ENCODE results near the gene ARAP2.

The ARAP2 gene

DNA sequence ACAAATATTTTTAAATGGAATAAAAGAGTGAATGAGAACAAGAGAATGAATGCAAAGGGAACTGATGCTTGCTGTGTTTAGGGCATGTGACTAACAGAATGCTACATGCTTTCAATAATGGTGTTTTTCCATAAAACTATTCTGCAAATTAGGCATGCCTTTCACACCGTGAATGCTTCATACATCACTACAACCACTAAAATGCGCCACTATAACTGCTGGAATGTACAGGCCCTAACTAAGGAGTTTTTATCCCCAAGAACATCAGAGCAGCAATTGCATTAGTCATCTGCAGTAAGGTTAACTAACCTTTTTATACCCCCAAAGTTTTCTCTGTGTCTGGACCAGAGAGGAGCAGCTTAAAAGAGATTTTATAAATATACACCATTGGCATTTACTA is 190.4 kb downstream of the ARAP2 start:
- no peaks in the 10 kb centered on the region for H3K36me3 ChIP-seq (ENCODE audit: control insufficient read depth, insufficient read depth, low read length)
- no peaks in the 10 kb centered on the region for H3K27me3 ChIP-seq (ENCODE audit: control insufficient read depth, insufficient read depth, low read length, poor library complexity, severe bottlenecking)
- 86 to 88% methylated on average over 2 of the region's 2 CpGs for WGBS, 2 experiments
- H3K4me3 ChIP-seq (ENCODE audit: insufficient read depth, low read depth, low read length), result no peak overlapping the region
- H3K27ac ChIP-seq (ENCODE audit: insufficient read depth, low read depth, low read length, poor library complexity, severe bottlenecking), result no peak overlapping the region
- H3K9me3 ChIP-seq (ENCODE audit: control insufficient read depth, low read length), result no peaks in the 10 kb centered on the region
- no peaks in the 10 kb centered on the region for H3K4me1 ChIP-seq (ENCODE audit: control insufficient read depth, insufficient read depth, low read length)

DNA sequence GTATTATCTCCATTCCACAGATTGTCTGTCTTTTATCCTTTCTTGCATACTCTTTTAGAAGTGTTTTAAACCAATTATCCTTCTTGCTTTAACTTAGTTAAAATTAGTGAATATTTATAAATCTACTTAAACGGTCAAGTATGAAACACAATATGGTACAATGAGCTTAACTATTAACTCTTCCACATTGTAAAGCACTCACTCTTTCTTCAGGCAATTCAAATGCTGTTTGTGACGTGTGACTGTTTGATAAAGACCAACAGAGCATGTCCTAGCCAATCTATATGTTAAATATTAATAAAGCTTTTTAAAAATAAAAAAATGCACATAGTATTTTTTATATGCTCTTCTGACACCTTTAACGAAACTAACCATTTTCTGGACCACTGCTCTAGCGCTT is 192.7 kb downstream of the ARAP2 start:
- 96 to 100% methylated on average over 1 to 3 of the region's 4 CpGs for WGBS, 2 experiments
- no peak overlapping the region for H3K27ac ChIP-seq (ENCODE audit: insufficient read depth, low read depth, low read length, poor library complexity, severe bottlenecking)
- H3K4me1 ChIP-seq (ENCODE audit: control insufficient read depth, insufficient read depth, low read length), result no peaks in the 10 kb centered on the region
- no peak overlapping the region for H3K4me3 ChIP-seq (ENCODE audit: insufficient read depth, low read depth, low read length)
- H3K9me3 ChIP-seq (ENCODE audit: control insufficient read depth, low read length), result no peaks in the 10 kb centered on the region
- H3K27me3 ChIP-seq (ENCODE audit: control insufficient read depth, insufficient read depth, low read length, poor library complexity, severe bottlenecking), result no peaks in the 10 kb centered on the region
- no peaks in the 10 kb centered on the region for H3K36me3 ChIP-seq (ENCODE audit: control insufficient read depth, insufficient read depth, low read length)

DNA sequence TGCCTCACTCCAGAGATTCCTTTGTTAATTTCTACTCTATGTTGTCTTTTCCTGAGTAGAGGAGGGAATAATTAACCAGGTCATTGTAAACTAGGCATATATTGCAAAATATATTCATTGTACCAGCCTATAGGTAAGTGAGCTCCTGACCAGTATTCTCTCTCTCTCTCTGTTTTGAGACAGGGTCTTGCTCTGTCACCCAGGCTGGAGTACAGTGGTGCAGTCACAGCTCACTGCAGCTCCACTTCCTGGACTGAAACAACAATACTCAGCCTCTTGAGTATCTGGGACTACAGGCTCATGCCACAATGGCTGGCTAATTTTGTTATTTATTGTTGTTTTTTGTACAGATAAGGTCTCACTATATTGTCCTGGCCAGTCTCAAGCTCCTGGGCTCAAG is 198.3 kb downstream of the ARAP2 start:
- Histone ChIP-seq H3K27ac (ENCODE audit: insufficient read depth, low read depth, low read length, poor library complexity, severe bottlenecking) (no peak overlapping the region), H3K9me3 (ENCODE audit: control insufficient read depth, low read length) (no peaks in the 10 kb centered on the region), H3K4me1 (ENCODE audit: control insufficient read depth, insufficient read depth, low read length) (no peaks in the 10 kb centered on the region), H3K36me3 (ENCODE audit: control insufficient read depth, insufficient read depth, low read length) (no peaks in the 10 kb centered on the region), H3K4me3 (ENCODE audit: insufficient read depth, low read depth, low read length) (no peak overlapping the region), H3K27me3 (ENCODE audit: control insufficient read depth, insufficient read depth, low read length, poor library complexity, severe bottlenecking) (no peaks in the 10 kb centered on the region)

DNA sequence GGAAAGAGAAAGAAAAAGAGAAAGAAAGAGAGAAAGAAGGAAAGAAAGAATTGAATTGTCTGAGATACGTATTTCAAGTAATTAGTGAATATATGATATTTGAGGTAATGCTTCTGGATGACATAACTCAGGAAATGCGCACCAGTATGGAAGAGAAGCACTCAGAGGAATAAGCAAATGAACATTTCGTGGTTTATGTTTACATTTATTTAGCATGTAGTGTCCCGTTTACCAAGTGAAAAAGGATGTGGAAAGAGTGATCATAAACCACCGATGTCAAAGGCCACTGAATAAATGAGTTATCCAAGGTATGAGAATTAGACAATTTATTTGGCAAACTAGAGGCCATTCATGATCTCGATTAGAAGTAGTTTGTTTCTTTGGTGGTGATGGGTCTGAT is 200.4 kb downstream of the ARAP2 start:
- no peak overlapping the region for H3K27ac ChIP-seq (ENCODE audit: insufficient read depth, low read depth, low read length, poor library complexity, severe bottlenecking)
- no peaks in the 10 kb centered on the region for H3K9me3 ChIP-seq (ENCODE audit: control insufficient read depth, low read length)
- H3K27me3 ChIP-seq (ENCODE audit: control insufficient read depth, insufficient read depth, low read length, poor library complexity, severe bottlenecking), result no peaks in the 10 kb centered on the region
- no peaks in the 10 kb centered on the region for H3K36me3 ChIP-seq (ENCODE audit: control insufficient read depth, insufficient read depth, low read length)
- H3K4me3 ChIP-seq (ENCODE audit: insufficient read depth, low read depth, low read length), result no peak overlapping the region
- 95% methylated on average over 6 of the region's 6 CpGs for WGBS, 2 experiments
- no peaks in the 10 kb centered on the region for H3K4me1 ChIP-seq (ENCODE audit: control insufficient read depth, insufficient read depth, low read length)

DNA sequence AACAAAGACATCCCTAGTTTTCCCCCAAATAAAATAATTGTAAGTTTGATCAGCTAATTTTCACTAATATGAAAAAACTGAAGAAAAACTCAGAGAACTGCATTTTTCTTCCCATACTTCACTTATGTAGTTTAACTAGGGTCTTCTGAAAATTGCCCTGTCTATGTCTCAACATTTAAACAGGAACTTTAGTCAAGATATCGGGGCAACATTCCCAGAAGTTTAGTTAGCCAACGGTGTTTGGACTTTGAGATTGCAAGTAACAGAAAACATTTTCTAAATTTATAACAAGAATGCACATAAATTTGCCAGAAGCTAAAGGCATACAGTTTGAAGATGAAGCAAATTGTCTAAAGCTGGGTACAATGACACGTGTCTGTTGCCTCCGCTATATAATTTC is 201.1 kb downstream of the ARAP2 start:
- no peak overlapping the region for H3K4me3 ChIP-seq (ENCODE audit: insufficient read depth, low read depth, low read length)
- H3K27me3 ChIP-seq (ENCODE audit: control insufficient read depth, insufficient read depth, low read length, poor library complexity, severe bottlenecking), result no peaks in the 10 kb centered on the region
- H3K9me3 ChIP-seq (ENCODE audit: control insufficient read depth, low read length), result no peaks in the 10 kb centered on the region
- H3K4me1 ChIP-seq (ENCODE audit: control insufficient read depth, insufficient read depth, low read length), result no peaks in the 10 kb centered on the region
- WGBS, 2 experiments, result 92 to 95% methylated on average over 4 of the region's 4 CpGs
- H3K36me3 ChIP-seq (ENCODE audit: control insufficient read depth, insufficient read depth, low read length), result no peaks in the 10 kb centered on the region
- H3K27ac ChIP-seq (ENCODE audit: insufficient read depth, low read depth, low read length, poor library complexity, severe bottlenecking), result no peak overlapping the region

DNA sequence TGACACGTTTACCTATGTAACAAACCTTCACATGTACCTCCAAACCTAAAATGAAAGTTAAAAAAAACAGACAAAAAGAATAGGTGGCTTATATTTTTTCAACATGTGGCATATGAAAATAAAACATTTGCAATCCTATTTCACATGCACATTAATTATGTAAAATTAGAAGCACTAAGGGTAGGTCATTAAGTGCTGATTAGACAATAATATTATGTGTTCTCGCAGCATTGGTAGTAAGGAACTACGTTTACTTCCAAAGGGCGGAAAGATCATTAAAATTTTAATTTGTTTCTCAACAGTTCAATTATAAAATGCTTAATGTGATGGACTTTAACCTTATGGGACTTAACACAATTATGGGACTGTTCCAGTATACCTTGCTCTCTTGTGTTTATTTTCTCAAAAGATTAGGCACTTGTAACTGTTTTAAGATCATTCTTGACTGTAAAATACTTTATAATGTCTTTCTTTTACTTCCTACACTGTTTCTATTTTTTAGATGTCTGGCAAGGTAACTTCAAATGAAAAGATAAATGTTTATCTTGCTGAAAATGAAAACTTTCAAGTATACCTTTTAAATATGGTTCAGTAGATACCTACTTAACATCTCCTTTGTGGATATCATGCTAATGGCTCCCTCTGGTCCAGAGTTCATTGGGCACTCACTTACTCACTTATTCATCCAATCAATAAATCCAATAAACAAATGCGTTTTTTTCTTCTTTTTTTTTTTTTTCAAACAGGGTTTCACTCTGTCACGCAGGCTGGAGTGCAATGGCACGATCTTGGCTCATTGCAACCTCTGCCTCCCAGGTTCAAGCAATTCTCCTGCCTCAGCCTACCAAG is 202.0 kb downstream of the ARAP2 start:
- no peaks in the 10 kb centered on the region for H3K36me3 ChIP-seq (ENCODE audit: control insufficient read depth, insufficient read depth, low read length)
- H3K4me3 ChIP-seq (ENCODE audit: insufficient read depth, low read depth, low read length), result no peak overlapping the region
- no peaks in the 10 kb centered on the region for H3K9me3 ChIP-seq (ENCODE audit: control insufficient read depth, low read length)
- no peak overlapping the region for H3K27ac ChIP-seq (ENCODE audit: insufficient read depth, low read depth, low read length, poor library complexity, severe bottlenecking)
- no peaks in the 10 kb centered on the region for H3K27me3 ChIP-seq (ENCODE audit: control insufficient read depth, insufficient read depth, low read length, poor library complexity, severe bottlenecking)
- H3K4me1 ChIP-seq (ENCODE audit: control insufficient read depth, insufficient read depth, low read length), result no peaks in the 10 kb centered on the region
- 96% methylated on average over 3 to 6 of the region's 7 CpGs for WGBS, 2 experiments

DNA sequence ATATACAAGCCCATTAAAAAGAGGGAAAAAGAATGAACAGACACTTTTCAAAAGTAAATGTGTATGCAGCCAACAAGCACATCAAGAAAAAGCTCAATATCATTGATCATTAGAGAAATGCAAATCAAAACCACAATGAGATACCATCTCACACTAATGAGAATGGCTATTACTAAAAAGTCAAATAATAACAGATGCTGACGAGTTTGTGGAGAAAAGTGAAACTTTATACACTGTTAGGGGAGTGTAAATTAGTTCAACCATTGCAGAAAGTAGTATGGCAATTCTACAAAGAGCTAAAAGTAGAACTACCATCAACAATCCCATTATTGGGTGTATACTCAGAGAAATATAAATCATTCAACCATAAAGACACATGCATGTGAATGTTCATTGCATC is 203.0 kb downstream of the ARAP2 start:
- H3K27ac ChIP-seq (ENCODE audit: insufficient read depth, low read depth, low read length, poor library complexity, severe bottlenecking), result no peak overlapping the region
- no peaks in the 10 kb centered on the region for H3K27me3 ChIP-seq (ENCODE audit: control insufficient read depth, insufficient read depth, low read length, poor library complexity, severe bottlenecking)
- no peak overlapping the region for H3K4me3 ChIP-seq (ENCODE audit: insufficient read depth, low read depth, low read length)
- WGBS, 2 experiments, result 86% methylated on average over 1 of the region's 1 CpG; no CpG with 5 or more reads in 1 of the 2 experiments
- no peaks in the 10 kb centered on the region for H3K4me1 ChIP-seq (ENCODE audit: control insufficient read depth, insufficient read depth, low read length)
- no peaks in the 10 kb centered on the region for H3K9me3 ChIP-seq (ENCODE audit: control insufficient read depth, low read length)
- no peaks in the 10 kb centered on the region for H3K36me3 ChIP-seq (ENCODE audit: control insufficient read depth, insufficient read depth, low read length)

DNA sequence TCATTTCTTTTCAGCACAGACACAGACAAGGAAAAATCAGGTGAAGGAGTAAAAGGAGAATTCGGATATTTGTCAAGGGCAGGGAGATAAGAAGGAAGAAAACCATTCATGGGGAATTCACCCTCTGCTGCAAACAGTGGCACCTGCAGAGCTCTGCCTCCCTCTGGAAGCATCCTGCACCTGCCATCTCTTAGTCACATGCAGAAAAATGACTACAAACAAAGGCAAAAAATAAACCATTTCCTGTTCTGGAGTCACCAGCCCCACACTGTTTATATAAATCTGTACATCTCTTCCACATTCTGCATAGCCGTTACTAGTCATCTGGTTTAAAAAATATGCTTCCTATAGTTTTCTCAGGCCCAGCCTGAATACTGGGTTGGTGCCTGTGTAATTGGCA is 205.3 kb downstream of the ARAP2 start:
- Histone ChIP-seq H3K27me3 (ENCODE audit: control insufficient read depth, insufficient read depth, low read length, poor library complexity, severe bottlenecking) (no peaks in the 10 kb centered on the region), H3K4me1 (ENCODE audit: control insufficient read depth, insufficient read depth, low read length) (no peaks in the 10 kb centered on the region), H3K36me3 (ENCODE audit: control insufficient read depth, insufficient read depth, low read length) (no peaks in the 10 kb centered on the region), H3K9me3 (ENCODE audit: control insufficient read depth, low read length) (no peaks in the 10 kb centered on the region), H3K4me3 (ENCODE audit: insufficient read depth, low read depth, low read length) (no peak overlapping the region), H3K27ac (ENCODE audit: insufficient read depth, low read depth, low read length, poor library complexity, severe bottlenecking) (no peak overlapping the region)
- 75 to 81% methylated on average over 2 of the region's 2 CpGs for WGBS, 2 experiments

DNA sequence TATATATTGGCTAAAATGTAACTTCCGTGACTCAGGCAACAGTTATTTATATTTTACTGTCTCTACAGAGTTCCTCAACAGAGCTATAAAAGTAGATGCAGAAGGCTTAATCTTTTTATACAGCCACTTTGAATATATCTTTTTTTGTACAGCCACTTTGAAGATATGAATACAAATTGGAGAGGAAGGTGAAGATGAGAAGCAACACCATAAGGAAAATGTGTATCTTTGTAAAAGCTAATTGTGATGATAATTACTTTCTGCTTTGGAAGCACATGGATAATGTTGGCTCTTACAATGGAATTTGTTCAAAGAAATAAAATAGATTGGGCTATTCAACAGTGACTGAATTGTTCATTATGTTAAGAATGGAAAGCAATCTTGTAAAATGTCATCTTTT is 205.8 kb downstream of the ARAP2 start:
- WGBS, 2 experiments, result 100% methylated on average over 1 of the region's 1 CpG; no CpG with 5 or more reads in 1 of the 2 experiments

DNA sequence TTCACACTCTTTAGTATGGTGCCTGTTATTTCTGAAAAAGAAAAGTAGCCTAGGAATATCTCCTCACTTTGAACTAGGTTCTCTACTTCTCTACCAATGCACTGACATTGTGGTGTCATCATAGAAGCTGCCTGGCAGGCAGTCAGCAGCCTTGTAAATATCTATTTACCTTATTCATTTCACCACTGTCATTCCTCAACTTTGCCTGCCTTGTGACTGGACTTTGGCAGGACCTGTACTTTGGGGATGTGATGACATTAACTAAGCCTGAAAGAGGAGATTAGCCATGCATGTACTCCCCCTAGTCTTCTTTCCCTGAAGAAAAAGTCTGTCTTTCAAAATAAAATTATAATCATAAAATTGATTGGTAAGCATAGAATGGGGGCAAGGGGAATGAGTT is 207.2 kb downstream of the ARAP2 start:
- H3K9me3 ChIP-seq (ENCODE audit: control insufficient read depth, low read length), result no peaks in the 10 kb centered on the region
- no peak overlapping the region for H3K27ac ChIP-seq (ENCODE audit: insufficient read depth, low read depth, low read length, poor library complexity, severe bottlenecking)
- H3K4me3 ChIP-seq (ENCODE audit: insufficient read depth, low read depth, low read length), result no peak overlapping the region
- no peaks in the 10 kb centered on the region for H3K36me3 ChIP-seq (ENCODE audit: control insufficient read depth, insufficient read depth, low read length)
- no peaks in the 10 kb centered on the region for H3K27me3 ChIP-seq (ENCODE audit: control insufficient read depth, insufficient read depth, low read length, poor library complexity, severe bottlenecking)
- H3K4me1 ChIP-seq (ENCODE audit: control insufficient read depth, insufficient read depth, low read length), result no peaks in the 10 kb centered on the region

More for the DNA sequence above, 205.8 kb downstream of the ARAP2 start:
- Histone ChIP-seq H3K4me1 (ENCODE audit: control insufficient read depth, insufficient read depth, low read length) (no peaks in the 10 kb centered on the region), H3K4me3 (ENCODE audit: insufficient read depth, low read depth, low read length) (no peak overlapping the region), H3K9me3 (ENCODE audit: control insufficient read depth, low read length) (no peaks in the 10 kb centered on the region), H3K36me3 (ENCODE audit: control insufficient read depth, insufficient read depth, low read length) (no peaks in the 10 kb centered on the region), H3K27me3 (ENCODE audit: control insufficient read depth, insufficient read depth, low read length, poor library complexity, severe bottlenecking) (no peaks in the 10 kb centered on the region), H3K27ac (ENCODE audit: insufficient read depth, low read depth, low read length, poor library complexity, severe bottlenecking) (no peak overlapping the region)

DNA sequence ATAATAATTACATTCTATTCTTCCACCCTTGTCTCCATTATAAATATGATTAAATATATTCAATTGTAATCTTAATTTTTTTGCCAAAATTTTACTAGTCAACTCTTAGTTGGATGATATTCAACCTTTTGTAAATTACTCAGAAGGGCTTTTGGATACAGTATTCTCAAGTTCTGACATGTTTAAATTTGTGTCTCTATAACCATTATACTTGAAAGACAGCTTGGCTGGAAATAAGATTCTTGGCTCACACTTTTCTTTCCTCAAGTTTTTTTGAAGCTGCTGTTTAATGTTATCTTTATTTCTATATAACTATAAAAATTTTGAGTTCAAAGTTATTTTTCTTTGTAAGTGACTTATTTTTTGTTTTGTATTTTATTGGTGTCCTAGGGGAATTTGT is 214.4 kb downstream of the ARAP2 start:
- no peaks in the 10 kb centered on the region for H3K36me3 ChIP-seq (ENCODE audit: control insufficient read depth, insufficient read depth, low read length)

More for the DNA sequence above, 214.4 kb downstream of the ARAP2 start:
- no peaks in the 10 kb centered on the region for H3K27me3 ChIP-seq (ENCODE audit: control insufficient read depth, insufficient read depth, low read length, poor library complexity, severe bottlenecking)
- no peaks in the 10 kb centered on the region for H3K9me3 ChIP-seq (ENCODE audit: control insufficient read depth, low read length)
- no peak overlapping the region for H3K27ac ChIP-seq (ENCODE audit: insufficient read depth, low read depth, low read length, poor library complexity, severe bottlenecking)
- H3K4me1 ChIP-seq (ENCODE audit: control insufficient read depth, insufficient read depth, low read length), result peaks cover 12% of the 10 kb centered on the region
- no peak overlapping the region for H3K4me3 ChIP-seq (ENCODE audit: insufficient read depth, low read depth, low read length)
